ENCODE measurements around the gene HTATSF1. TPM values are rescaled to one million over a fixed set of nuclear protein-coding genes. Genes with fewer than 3 reads are reported as not detected.

HTATSF1 gene

GRCh38 chrX:136549226-136549625 lies 51.8 kb downstream of the HTATSF1 start:
- H3K23ac ChIP-seq (ENCODE audit: low read length in 2 of 2): no peak overlapping the region
- 79% methylated on average over 5 of the region's 5 CpGs for WGBS
- no peak overlapping the region for H4K91ac ChIP-seq (ENCODE audit: low read length)
- no peaks in the 10 kb centered on the region for H3K36me3 ChIP-seq (ENCODE audit: control insufficient read depth in 1 of 2, insufficient read depth in 2 of 2, low read depth in 1 of 2, low read length in 2 of 2)
- H3K4ac ChIP-seq (ENCODE audit: low read depth in 1 of 2, low read length in 2 of 2): no peak overlapping the region
- H2BK15ac ChIP-seq (ENCODE audit: low read depth, poor library complexity, severe bottlenecking): no peak overlapping the region
- H2BK120ac ChIP-seq (ENCODE audit: low read depth, low read length): no peak overlapping the region
- no peak overlapping the region for H3K9ac ChIP-seq (ENCODE audit: low read length)
- no peak overlapping the region for H4K8ac ChIP-seq (ENCODE audit: low read length)
- no peak for DNase-seq
- H3K27ac ChIP-seq (ENCODE audit: low read length, poor library complexity, severe bottlenecking): no peak overlapping the region
- no peak overlapping the region for H2AK5ac ChIP-seq (ENCODE audit: low read length, severe bottlenecking)
- H3K27me3 ChIP-seq (ENCODE audit: control insufficient read depth in 1 of 2, insufficient read depth in 1 of 2, low read length in 2 of 2): peaks cover 0 to 10% of the 10 kb centered on the region in 2 experiments
- no peak overlapping the region for H3K4me2 ChIP-seq (ENCODE audit: low read length, poor library complexity, severe bottlenecking)
- H3K4me1 ChIP-seq (ENCODE audit: control insufficient read depth, insufficient read depth, low read depth, low read length): no peaks in the 10 kb centered on the region
- no peak overlapping the region for H2AFZ ChIP-seq (ENCODE audit: low read depth, low read length)
- H2BK12ac ChIP-seq (ENCODE audit: low read length in 2 of 2): no peak overlapping the region
- H3K4me3 ChIP-seq (ENCODE audit: insufficient read depth in 1 of 2, low read depth in 1 of 2, low read length in 2 of 2): no peak overlapping the region
- H3K79me1 ChIP-seq (replicated peaks; ENCODE audit: low read length, poor library complexity, severe bottlenecking): no peaks in the 10 kb centered on the region
- H3K18ac ChIP-seq (ENCODE audit: low read depth in 1 of 2, low read length in 2 of 2): no peak overlapping the region
- no peak overlapping the region for H2BK5ac ChIP-seq (ENCODE audit: low read depth, low read length, poor library complexity, severe bottlenecking)
- no peaks in the 10 kb centered on the region for H3K9me3 ChIP-seq (ENCODE audit: control insufficient read depth, low read length)
- H3K14ac ChIP-seq (ENCODE audit: low read length in 2 of 2): no peak overlapping the region

- Histone ChIP-seq H4K8ac (ENCODE audit: low read length) (no peak overlapping the region), H3K4ac (ENCODE audit: low read depth in 1 of 2, low read length in 2 of 2) (no peak overlapping the region), H3K18ac (ENCODE audit: low read depth in 1 of 2, low read length in 2 of 2) (no peak overlapping the region), H3K23ac (ENCODE audit: low read length in 2 of 2) (no peak overlapping the region), H2AFZ (ENCODE audit: low read depth, low read length) (no peak overlapping the region), H2BK15ac (ENCODE audit: low read depth, poor library complexity, severe bottlenecking) (no peak overlapping the region), H3K9me3 (ENCODE audit: control insufficient read depth, low read length) (no peaks in the 10 kb centered on the region), H3K9ac (ENCODE audit: low read length) (no peak overlapping the region), H3K27ac (ENCODE audit: low read length, poor library complexity, severe bottlenecking) (no peak overlapping the region), H3K4me1 (ENCODE audit: control insufficient read depth, insufficient read depth, low read depth, low read length) (no peaks in the 10 kb centered on the region), H2AK5ac (ENCODE audit: low read length, severe bottlenecking) (no peak overlapping the region), H2BK12ac (ENCODE audit: low read length in 2 of 2) (no peak overlapping the region), H3K36me3 (ENCODE audit: control insufficient read depth in 1 of 2, insufficient read depth in 2 of 2, low read depth in 1 of 2, low read length in 2 of 2) (no peaks in the 10 kb centered on the region), H2BK5ac (ENCODE audit: low read depth, low read length, poor library complexity, severe bottlenecking) (no peak overlapping the region), H3K4me3 (ENCODE audit: insufficient read depth in 1 of 2, low read depth in 1 of 2, low read length in 2 of 2) (no peak overlapping the region), H4K91ac (ENCODE audit: low read length) (no peak overlapping the region), H3K27me3 (ENCODE audit: control insufficient read depth in 1 of 2, insufficient read depth in 1 of 2, low read length in 2 of 2) (peaks cover 0 to 14% of the 10 kb centered on the region in 2 experiments), H3K4me2 (ENCODE audit: low read length, poor library complexity, severe bottlenecking) (no peak overlapping the region), H3K14ac (ENCODE audit: low read length in 2 of 2) (no peak overlapping the region), H3K79me1 (replicated peaks; ENCODE audit: low read length, poor library complexity, severe bottlenecking) (no peaks in the 10 kb centered on the region), H2BK120ac (ENCODE audit: low read depth, low read length) (no peak overlapping the region)
- 67% methylated on average over 1 of the region's 1 CpG for WGBS
- DNase-seq: no peak
Observed at GRCh38 chrX:136551410-136551809, 54.0 kb downstream of the HTATSF1 start.

GRCh38 chrX:136555694-136556093 lies 58.3 kb downstream of the HTATSF1 start:
- Histone ChIP-seq H4K91ac (ENCODE audit: low read length) (no peak overlapping the region), H2BK5ac (ENCODE audit: low read depth, low read length, poor library complexity, severe bottlenecking) (no peak overlapping the region), H3K27ac (ENCODE audit: low read length, poor library complexity, severe bottlenecking) (no peak overlapping the region), H3K9me3 (ENCODE audit: control insufficient read depth, low read length) (no peaks in the 10 kb centered on the region), H2BK120ac (ENCODE audit: low read depth, low read length) (no peak overlapping the region), H3K4me2 (ENCODE audit: low read length, poor library complexity, severe bottlenecking) (no peak overlapping the region), H2AFZ (ENCODE audit: low read depth, low read length) (no peak overlapping the region), H3K4me3 (ENCODE audit: insufficient read depth in 1 of 2, low read depth in 1 of 2, low read length in 2 of 2) (no peak overlapping the region), H3K36me3 (ENCODE audit: control insufficient read depth in 1 of 2, insufficient read depth in 2 of 2, low read depth in 1 of 2, low read length in 2 of 2) (no peaks in the 10 kb centered on the region), H3K23ac (ENCODE audit: low read length in 2 of 2) (no peak overlapping the region), H3K18ac (ENCODE audit: low read depth in 1 of 2, low read length in 2 of 2) (no peak overlapping the region), H2AK5ac (ENCODE audit: low read length, severe bottlenecking) (no peak overlapping the region), H3K14ac (ENCODE audit: low read length in 2 of 2) (no peak overlapping the region), H2BK15ac (ENCODE audit: low read depth, poor library complexity, severe bottlenecking) (no peak overlapping the region), H3K4ac (ENCODE audit: low read depth in 1 of 2, low read length in 2 of 2) (no peak overlapping the region), H3K27me3 (ENCODE audit: control insufficient read depth in 1 of 2, insufficient read depth in 1 of 2, low read length in 2 of 2) (peaks cover 0 to 15% of the 10 kb centered on the region in 2 experiments), H3K4me1 (ENCODE audit: control insufficient read depth, insufficient read depth, low read depth, low read length) (no peaks in the 10 kb centered on the region), H4K8ac (ENCODE audit: low read length) (no peak overlapping the region), H3K9ac (ENCODE audit: low read length) (no peak overlapping the region), H3K79me1 (replicated peaks; ENCODE audit: low read length, poor library complexity, severe bottlenecking) (no peaks in the 10 kb centered on the region), H2BK12ac (ENCODE audit: low read length in 2 of 2) (no peak overlapping the region)
- WGBS: 61% methylated on average over 2 of the region's 2 CpGs
- no peak for DNase-seq

Small RNA genes within 50 kb of the gene (small RNA-seq; reads per million reads assigned to genes)
- not detected for gene MIR934 (ENCODE audit: low read depth)

Measured in mesenchymal stem cell (in vitro differentiated cells and primary cell).